Smooth muscle cell (in vitro differentiated cells): ENCODE measurements around the gene DHCR7. TPM values are rescaled to one million over a fixed set of nuclear protein-coding genes. Genes with fewer than 3 reads are reported as not detected.

Experiments used
- DNase-seq: peaks from one replicate; lab custom pipeline; 2025; ENCODE audit not compliant: unreplicated experiment; lab: John Stamatoyannopoulos, UW
- H2AFZ ChIP-seq: fragments of 200-600 bp; sonication (generic); 2 replicates; pipeline ENCODE4 v1.6.0; 2016; ENCODE audit warnings: antibody characterized with exemption, low read depth, mild to moderate bottlenecking
- H3F3A ChIP-seq: fragments of 200-600 bp; sonication (generic); 2 replicates; pipeline ENCODE4 v1.6.0; 2017; ENCODE audit warnings: antibody characterized with exemption, low read depth
- H3K27ac ChIP-seq: fragments of 200-600 bp; sonication (generic); 2 replicates; pipeline ENCODE4 v1.5.1; 2016; ENCODE audit warnings: low read depth, mild to moderate bottlenecking
- H3K27me3 ChIP-seq: fragments of 200-600 bp; sonication (generic); 2 replicates; pipeline ENCODE4 v1.6.1; 2016; ENCODE audit warnings: low read depth, mild to moderate bottlenecking
- H3K36me3 ChIP-seq: fragments of 200-600 bp; sonication (generic); 2 replicates; pipeline ENCODE4 v1.5.1; 2016; ENCODE audit warnings: low read depth
- H3K4me1 ChIP-seq: fragments of 200-600 bp; sonication (generic); 2 replicates; pipeline ENCODE4 v1.5.1; 2016; ENCODE audit warnings: low read depth
- H3K4me2 ChIP-seq: fragments of 200-600 bp; sonication (generic); 2 replicates; pipeline ENCODE4 v1.6.0; 2016; ENCODE audit warnings: mild to moderate bottlenecking
- H3K4me3 ChIP-seq: fragments of 200-600 bp; sonication (generic); 2 replicates; pipeline ENCODE4 v1.5.1; 2016; ENCODE audit warnings: mild to moderate bottlenecking
- H3K79me2 ChIP-seq: fragments of 200-600 bp; sonication (generic); 2 replicates; pipeline ENCODE4 v1.6.0; 2016; ENCODE audit warnings: low read depth, mild to moderate bottlenecking
- H3K9ac ChIP-seq: fragments of 200-600 bp; sonication (generic); 2 replicates; pipeline ENCODE4 v1.6.0; 2016; ENCODE audit warnings: low read depth
- H3K9me3 ChIP-seq: fragments of 200-600 bp; sonication (generic); replicated peaks from 2 replicates; pipeline ENCODE4 v1.5.1; 2016; ENCODE audit warnings: low read depth
- H4K20me1 ChIP-seq: fragments of 200-600 bp; sonication (generic); 2 replicates; pipeline ENCODE4 v1.6.0; 2016; ENCODE audit warnings: low read depth
- WGBS: methylation state at CpG from one replicate; pipeline ENCODE4 v1.1.7; 2016; ENCODE audit warnings: low lambda C conversion rate; 5-methylcytosine and 5-hydroxymethylcytosine counted together
- polyA plus RNA-seq: library from polyadenylated mRNA; unstranded; fragments of >200 nt; fragmentation: Nextera tagmentation; extraction: Ambion mirVana; gene quantifications from 2 replicates; pipeline ENCODE4 v1.2.1, GENCODE V29; 2016
- total RNA-seq: library from RNA; depleted of rRNA; stranded (reverse); fragments of >200 nt; gene quantifications from 2 replicates; pipeline ENCODE4 v1.2.3, GENCODE V29; 2014
- TF ChIP-seq, protein P1 (sequence below): fragments of 200-600 bp; sonication (generic); IDR thresholded peaks from 2 replicates; pipeline ENCODE4 v1.5.1; 2017; ENCODE audit warnings: borderline replicate concordance, mild to moderate bottlenecking, antibody characterized with exemption; ENCODE audit not compliant: insufficient read depth, poor library complexity, severe bottlenecking

DHCR7 gene
- total and polyA plus RNA-seq, 2 experiments from 2014 or later = 50.1 to 99.1 TPM

DNA sequence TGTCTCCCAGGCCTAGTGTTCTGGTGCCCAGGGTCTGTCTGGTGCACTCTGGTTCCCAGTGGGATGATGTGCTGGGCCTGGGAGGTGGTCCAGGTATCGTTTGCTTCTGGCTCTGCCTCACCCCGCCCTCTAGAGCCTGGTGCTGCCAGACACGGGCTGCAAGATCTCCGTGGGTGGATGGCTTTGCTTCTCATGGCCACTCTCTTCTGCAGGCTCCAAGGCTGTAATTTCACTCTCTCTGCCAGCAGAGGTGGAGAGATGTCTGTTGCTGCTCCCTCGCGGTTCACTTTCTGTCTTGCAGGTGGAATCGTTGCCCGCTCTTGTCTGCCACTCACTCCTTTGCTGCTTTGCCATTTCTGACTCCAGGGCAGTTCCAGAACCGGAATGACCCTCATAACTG lies 18.2 kb upstream of the DHCR7 start:
- Histone ChIP-seq H3K27me3 (no peaks in the 10 kb centered on the region), H2AFZ (no peak overlapping the region), H3K4me2 (no peak overlapping the region), H3K9me3 (no peaks in the 10 kb centered on the region), H3F3A (no peaks in the 10 kb centered on the region), H3K9ac (no peak overlapping the region), H3K27ac (no peak overlapping the region), H3K4me1 (no peaks in the 10 kb centered on the region), H3K79me2 (no peaks in the 10 kb centered on the region), H4K20me1 (no peaks in the 10 kb centered on the region), H3K4me3 (no peak overlapping the region), H3K36me3 (peaks cover 3% of the 10 kb centered on the region)
- 90% methylated on average over 9 of the region's 9 CpGs for WGBS
- TF ChIP-seq, protein P1, sequence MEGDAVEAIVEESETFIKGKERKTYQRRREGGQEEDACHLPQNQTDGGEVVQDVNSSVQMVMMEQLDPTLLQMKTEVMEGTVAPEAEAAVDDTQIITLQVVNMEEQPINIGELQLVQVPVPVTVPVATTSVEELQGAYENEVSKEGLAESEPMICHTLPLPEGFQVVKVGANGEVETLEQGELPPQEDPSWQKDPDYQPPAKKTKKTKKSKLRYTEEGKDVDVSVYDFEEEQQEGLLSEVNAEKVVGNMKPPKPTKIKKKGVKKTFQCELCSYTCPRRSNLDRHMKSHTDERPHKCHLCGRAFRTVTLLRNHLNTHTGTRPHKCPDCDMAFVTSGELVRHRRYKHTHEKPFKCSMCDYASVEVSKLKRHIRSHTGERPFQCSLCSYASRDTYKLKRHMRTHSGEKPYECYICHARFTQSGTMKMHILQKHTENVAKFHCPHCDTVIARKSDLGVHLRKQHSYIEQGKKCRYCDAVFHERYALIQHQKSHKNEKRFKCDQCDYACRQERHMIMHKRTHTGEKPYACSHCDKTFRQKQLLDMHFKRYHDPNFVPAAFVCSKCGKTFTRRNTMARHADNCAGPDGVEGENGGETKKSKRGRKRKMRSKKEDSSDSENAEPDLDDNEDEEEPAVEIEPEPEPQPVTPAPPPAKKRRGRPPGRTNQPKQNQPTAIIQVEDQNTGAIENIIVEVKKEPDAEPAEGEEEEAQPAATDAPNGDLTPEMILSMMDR = no peak
- DNase-seq = no peak

DNA sequence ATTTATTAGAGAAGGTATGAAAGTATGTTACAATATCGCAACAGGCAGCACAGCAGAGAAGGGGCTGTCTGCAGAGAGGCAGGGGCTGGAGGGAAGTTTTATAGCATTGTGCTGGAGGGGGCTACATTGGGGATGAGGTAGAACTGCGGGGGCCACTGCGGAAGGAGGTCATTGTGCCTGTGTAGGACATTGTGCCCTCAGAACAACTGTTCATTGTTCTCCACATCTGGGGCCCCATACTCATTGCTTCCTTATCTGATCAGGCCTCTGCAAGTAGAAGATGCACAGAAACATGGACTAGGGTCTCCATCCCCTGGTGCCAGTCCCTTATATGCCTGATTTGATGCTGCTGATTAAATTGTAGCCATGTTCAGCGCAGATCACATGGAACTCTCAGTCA lies 16.9 kb upstream of the DHCR7 start:
- 93% methylated on average over 4 of the region's 4 CpGs for WGBS
- TF ChIP-seq, protein P1 = no peak
- Histone ChIP-seq H3F3A (no peaks in the 10 kb centered on the region), H3K9me3 (no peaks in the 10 kb centered on the region), H3K27ac (no peak overlapping the region), H3K9ac (no peak overlapping the region), H3K36me3 (peaks cover 3% of the 10 kb centered on the region), H3K4me2 (no peak overlapping the region), H3K79me2 (no peaks in the 10 kb centered on the region), H4K20me1 (peaks cover 5% of the 10 kb centered on the region), H3K4me3 (no peak overlapping the region), H2AFZ (no peak overlapping the region), H3K27me3 (no peaks in the 10 kb centered on the region), H3K4me1 (no peaks in the 10 kb centered on the region)
- no peak for DNase-seq

DNA sequence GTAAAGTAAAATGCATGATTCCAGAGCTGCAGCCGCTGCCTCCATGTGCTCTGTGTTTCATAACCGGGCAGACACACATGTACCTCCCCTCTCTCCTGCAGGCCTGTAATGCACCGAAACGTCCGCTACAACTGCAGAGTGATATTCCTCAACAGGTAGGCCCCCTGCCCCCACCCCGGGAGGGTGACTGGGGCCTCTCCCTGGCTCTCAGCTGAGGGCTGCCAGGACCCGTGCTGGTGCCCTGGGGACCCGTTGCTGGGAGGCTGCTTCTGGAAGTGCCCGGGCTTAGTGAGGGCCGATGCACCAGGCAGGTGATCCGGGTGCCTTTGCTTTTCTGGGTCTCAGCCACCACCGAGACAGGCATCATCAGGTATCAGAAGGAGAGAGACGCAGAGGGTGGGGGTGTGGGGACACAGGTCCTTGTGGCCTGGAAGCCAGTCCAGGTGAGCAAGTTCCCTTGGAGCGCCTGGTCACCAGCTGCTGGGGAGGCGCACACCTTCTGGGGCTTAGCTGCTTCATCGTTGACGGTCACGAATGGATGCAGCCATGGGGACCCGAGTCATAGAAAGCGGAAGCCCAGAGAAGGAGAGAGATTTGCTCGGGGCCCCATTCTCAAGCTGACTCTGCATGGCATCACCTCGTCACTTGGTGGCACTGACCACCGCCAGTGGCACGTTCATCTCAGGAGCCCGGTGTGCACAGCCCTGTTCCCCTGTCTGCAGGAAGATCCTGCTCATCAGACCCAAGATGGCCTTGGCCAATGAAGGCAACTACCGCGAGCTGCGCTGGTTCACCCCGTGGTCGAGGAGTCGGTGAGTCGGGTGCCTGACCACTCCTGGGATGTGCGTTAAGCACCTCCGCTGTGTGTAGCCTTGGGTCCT lies 15.4 kb upstream of the DHCR7 start:
- no peaks in the 10 kb centered on the region for H3F3A ChIP-seq
- no peak overlapping the region for H2AFZ ChIP-seq
- H3K9ac ChIP-seq = no peak overlapping the region
- H3K36me3 ChIP-seq = peaks cover 3% of the 10 kb centered on the region
- over 99% methylated on average over 32 of the region's 34 CpGs for WGBS
- no peaks in the 10 kb centered on the region for H3K4me1 ChIP-seq
- H3K4me3 ChIP-seq = no peak overlapping the region
- H3K27me3 ChIP-seq = no peaks in the 10 kb centered on the region
- no peaks in the 10 kb centered on the region for H3K9me3 ChIP-seq
- TF ChIP-seq, protein P1 = no peak
- peaks cover 5% of the 10 kb centered on the region for H4K20me1 ChIP-seq
- no peak overlapping the region for H3K27ac ChIP-seq
- no peak for DNase-seq
- no peaks in the 10 kb centered on the region for H3K79me2 ChIP-seq
- H3K4me2 ChIP-seq = no peak overlapping the region

DNA sequence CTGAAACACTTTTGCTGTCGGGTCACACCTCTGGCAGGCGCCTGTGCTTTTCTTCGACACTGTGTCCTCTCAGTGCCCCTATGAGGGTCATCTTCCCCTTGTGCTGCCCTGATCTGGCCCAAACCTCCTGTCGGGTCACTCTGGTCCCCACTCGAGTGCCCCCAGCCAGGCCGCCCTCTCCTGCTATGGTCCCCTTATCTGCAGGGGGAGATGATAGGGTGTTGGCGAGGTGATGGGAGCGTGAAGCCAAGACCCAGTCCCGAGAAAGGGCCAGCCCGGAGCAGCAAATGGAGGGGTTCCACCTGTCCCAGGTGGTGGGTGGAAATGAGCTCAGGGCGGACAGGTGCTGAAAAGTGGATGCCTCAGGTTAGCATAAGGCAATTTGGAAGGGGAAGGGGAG lies 14.5 kb upstream of the DHCR7 start:
- Histone ChIP-seq H2AFZ (no peak overlapping the region), H3K4me3 (no peak overlapping the region), H3K9ac (no peak overlapping the region), H3K4me1 (no peaks in the 10 kb centered on the region), H4K20me1 (peaks cover 5% of the 10 kb centered on the region), H3F3A (no peaks in the 10 kb centered on the region), H3K36me3 (peaks cover 3% of the 10 kb centered on the region), H3K9me3 (no peaks in the 10 kb centered on the region), H3K79me2 (no peaks in the 10 kb centered on the region), H3K27me3 (no peaks in the 10 kb centered on the region), H3K4me2 (no peak overlapping the region), H3K27ac (no peak overlapping the region)
- TF ChIP-seq, protein P1 = no peak
- 94% methylated on average over 11 of the region's 11 CpGs for WGBS
- DNase-seq = no peak
